Neural progenitor cell (in vitro differentiated cells): Measurements from ENCODE around the gene CFAP299.

Experiments used
- EZH2 ChIP-seq: fragments of 200-600 bp; sonication (generic); IDR thresholded peaks from 2 replicates; pipeline ENCODE4 v1.6.1; 2017; ENCODE audit warnings: antibody characterized with exemption, mild to moderate bottlenecking, moderate library complexity
- TF ChIP-seq, protein P1 (sequence below): fragments of 200-600 bp; sonication (generic); IDR thresholded peaks from 2 replicates; pipeline ENCODE4 v1.5.1; 2017; ENCODE audit warnings: antibody characterized with exemption, mild to moderate bottlenecking

- TF ChIP-seq, protein P1, sequence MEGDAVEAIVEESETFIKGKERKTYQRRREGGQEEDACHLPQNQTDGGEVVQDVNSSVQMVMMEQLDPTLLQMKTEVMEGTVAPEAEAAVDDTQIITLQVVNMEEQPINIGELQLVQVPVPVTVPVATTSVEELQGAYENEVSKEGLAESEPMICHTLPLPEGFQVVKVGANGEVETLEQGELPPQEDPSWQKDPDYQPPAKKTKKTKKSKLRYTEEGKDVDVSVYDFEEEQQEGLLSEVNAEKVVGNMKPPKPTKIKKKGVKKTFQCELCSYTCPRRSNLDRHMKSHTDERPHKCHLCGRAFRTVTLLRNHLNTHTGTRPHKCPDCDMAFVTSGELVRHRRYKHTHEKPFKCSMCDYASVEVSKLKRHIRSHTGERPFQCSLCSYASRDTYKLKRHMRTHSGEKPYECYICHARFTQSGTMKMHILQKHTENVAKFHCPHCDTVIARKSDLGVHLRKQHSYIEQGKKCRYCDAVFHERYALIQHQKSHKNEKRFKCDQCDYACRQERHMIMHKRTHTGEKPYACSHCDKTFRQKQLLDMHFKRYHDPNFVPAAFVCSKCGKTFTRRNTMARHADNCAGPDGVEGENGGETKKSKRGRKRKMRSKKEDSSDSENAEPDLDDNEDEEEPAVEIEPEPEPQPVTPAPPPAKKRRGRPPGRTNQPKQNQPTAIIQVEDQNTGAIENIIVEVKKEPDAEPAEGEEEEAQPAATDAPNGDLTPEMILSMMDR, result no peak
- TF ChIP-seq EZH2, result no peak
Measured at GRCh38 chr4:80295826-80296225, 39.7 kb upstream of the CFAP299 start.
